Erythroblast (primary cell): ENCODE data around the gene ADAMTS2.

Source experiments
- DNase-seq, 2 experiments: peaks; one replicate each; lab custom pipeline; 2025; lab: John Stamatoyannopoulos, UW
- GATA1 ChIP-seq: IDR thresholded peaks from 2 replicates; pipeline ENCODE4 v1.6.1; 2011; ENCODE audit warnings: low read depth, mild to moderate bottlenecking, control low read depth, low read length, moderate library complexity
- POLR2A ChIP-seq: IDR thresholded peaks from 2 replicates; pipeline ENCODE4 v1.6.1; 2011; ENCODE audit warnings: mild to moderate bottlenecking, low read length

ADAMTS2 gene

DNA sequence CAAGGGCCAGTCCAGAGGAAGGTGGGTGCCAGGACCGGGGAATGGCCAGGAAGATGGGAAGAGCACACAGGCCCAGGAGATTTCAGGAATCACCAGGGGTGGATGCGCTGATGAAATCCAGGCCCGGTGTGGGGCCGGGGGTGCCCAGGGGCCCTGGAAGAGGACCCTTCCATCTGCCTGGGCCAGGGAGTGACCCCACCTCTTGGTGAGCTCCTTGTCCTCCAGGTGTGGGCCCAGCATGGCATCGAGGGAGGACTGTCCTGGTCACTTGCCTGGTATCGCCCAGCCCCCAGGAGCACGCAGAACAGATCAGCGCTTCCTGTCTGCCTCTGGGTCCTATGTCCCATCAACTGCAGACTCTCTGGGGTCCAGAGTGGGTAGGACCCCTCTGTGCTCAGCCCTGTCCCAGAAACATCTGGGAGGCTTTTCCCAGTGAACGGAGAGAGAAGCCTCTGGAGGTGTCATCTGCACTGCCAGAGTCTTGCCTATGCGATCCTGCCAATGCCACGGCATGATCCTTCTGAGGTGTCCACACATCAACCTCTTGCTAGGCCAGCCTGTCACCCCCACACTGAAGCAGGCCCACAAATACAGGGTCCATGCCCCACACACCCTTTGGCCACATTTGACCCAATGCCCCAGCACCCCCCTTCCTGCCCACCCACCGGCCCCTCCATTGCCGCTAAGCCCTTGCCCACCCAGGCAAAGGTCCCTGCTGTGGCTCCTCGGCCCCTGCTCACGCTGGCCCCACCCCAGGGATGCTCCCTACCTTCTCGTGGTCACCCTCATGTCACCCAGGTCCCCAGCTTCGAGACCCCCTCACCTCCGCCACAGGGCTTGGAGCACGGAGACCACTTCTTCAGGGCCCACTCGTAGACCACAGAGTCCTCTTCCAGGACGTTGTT is 217.9 kb downstream of the ADAMTS2 start:
- no peak for DNase-seq
- no peak for TF ChIP-seq POLR2A
- no peak for TF ChIP-seq GATA1

DNA sequence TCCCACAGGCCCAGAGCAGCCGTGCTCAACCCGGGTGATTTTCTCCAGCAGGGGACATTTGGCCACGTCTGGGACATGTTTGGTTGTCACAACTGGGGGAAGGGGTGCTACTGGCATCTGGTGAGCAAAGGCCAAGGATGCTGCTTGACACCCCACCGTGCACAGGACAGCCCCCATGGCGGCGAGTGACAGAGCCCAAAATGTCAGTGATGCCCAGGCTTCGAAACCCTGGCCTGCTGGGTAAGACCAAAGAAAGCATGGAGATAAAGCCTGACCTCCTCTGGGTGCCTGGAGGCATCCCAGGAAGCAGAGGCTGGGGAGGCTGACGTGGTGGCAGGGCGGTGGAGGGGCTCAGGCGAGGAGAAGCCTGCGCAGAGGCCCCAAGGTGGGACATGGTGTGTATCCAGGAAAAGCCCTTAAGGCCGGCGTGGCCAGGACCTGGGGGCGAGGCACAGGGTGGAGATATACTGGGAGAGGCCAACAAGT is 218.7 kb downstream of the ADAMTS2 start:
- TF ChIP-seq GATA1 (no peak), POLR2A (no peak)
- DNase-seq: no peak

GRCh38 chr5:179125789-179126505 is 219.3 kb downstream of the ADAMTS2 start:
- no peak for TF ChIP-seq POLR2A
- no peak for TF ChIP-seq GATA1
- DNase-seq: no peak

DNA sequence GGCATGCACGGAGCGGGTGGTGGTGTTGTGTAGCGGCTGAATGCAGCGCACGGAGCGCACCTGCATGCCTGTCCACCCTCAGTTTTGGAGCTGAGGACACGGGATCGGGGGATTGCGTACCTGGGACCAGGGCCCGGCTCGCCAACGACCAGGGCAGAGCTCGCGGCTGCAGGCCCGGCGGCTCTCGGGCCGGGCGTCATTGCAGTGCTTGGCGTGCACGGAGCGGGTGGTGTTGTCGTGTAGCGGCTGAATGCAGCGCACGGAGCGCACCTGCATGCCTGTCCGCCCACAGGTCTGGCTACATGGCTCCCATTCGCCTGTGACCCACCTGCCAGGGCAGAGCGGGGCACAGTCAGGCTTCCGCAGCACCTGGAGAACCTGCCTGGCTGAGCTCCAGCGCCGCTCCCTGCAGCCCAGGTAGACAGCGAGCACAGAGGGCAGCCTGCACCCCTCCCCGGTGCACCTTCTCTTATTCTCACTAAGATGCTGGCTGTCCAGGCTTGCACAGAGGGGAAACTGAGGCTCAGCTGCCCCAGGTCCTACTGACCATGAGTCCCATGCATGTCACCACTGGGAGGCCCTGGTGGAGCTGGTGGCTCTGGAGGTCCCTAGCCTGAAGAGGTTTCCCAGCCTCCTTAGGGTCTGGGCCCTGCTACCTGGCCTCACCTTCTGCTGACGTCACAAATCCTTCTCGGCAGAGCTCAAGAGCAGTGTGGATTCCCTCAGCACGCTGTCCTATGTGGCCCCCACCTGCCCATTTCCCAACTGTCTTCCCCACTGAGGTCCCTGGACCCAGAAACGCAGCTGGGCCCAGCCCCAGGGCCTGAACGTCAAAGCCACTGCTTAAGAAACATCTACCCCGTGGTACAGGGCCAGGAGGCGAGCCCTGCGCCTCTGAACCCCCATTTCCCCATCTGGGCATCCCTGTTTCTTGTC is 220.1 kb downstream of the ADAMTS2 start:
- no peak for DNase-seq
- no peak for TF ChIP-seq GATA1
- TF ChIP-seq POLR2A: no peak

GRCh38 chr5:179124273-179124852 is 220.9 kb downstream of the ADAMTS2 start:
- TF ChIP-seq GATA1: no peak
- TF ChIP-seq POLR2A: no peak
- no peak for DNase-seq

DNA sequence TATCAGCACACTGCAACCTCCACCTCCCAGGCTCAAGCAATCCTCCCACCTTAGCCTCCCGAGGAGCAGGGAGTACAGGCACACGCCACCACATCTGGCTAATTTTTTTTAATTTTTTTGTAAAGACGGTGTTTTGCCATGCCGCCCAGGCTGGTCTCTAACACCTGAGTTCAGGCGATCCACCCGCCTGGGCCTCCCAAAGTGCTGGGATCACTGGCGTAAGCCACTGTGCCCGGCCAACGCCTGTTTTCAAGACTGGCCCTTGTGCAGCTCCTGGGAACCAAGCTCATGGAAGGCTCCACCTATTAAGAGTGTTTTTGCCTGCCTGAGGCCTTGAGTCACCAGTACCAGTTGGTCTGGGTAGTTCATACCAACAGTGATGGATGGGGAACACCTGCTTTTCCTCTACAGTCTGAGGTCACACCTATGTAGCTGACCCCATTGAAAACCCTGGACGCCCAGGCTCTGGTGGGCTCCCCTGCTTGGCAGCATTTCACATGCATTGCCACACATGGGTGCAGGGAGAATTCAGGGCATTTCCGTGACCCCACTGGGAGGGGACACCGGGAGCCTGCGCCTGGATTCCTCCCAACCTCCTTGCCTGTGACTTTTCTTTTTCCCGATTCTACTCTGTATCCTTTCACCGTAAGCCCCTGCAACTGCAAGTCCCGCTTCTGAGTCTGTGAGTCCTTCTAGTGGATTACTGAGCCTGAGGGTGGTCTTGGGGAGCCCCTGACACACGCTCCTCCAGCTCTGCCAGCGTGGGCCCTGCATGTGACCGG is 221.6 kb downstream of the ADAMTS2 start:
- TF ChIP-seq GATA1 (no peak), POLR2A (no peak)
- DNase-seq: no peak

GRCh38 chr5:179123109-179123426 is 222.2 kb downstream of the ADAMTS2 start:
- no peak for TF ChIP-seq POLR2A
- DNase-seq: no peak

DNA sequence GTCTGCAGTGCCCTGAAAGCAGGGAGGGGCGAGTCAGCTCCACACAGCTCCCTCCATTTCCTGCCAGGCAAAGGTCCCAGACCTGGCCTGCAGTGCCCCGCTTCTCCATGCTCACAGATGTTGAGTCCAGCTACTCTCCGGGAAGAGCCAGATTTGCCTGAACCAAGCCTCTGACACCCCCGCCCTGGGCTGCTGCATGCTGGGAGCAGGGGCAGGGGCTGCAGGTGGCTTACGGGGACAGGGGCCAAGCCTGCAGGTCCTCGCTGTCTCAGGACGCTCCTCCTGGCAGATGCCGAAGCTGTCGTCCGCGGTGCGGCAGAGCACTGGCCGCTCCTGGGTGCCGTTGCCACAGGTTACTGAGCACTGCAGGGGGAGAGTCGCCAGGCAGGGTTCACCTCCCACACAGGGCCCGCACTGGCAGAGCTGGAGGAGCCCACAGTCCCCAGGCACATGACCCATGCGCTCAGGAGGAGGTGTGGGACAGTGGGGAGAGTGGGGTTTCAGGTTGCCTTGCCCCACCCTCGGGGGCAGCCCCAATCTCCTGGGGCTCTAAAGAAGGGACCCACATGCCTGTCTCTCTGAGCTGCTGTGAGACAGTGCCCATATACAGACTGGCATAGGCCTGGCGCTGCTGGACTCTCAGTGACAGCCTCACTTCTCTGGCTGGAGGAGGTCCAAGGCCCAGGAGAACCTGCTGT is 222.7 kb downstream of the ADAMTS2 start:
- no peak for TF ChIP-seq POLR2A
- no peak for TF ChIP-seq GATA1
- DNase-seq: no peak

GRCh38 chr5:179121667-179122111 is 223.6 kb downstream of the ADAMTS2 start:
- TF ChIP-seq GATA1: no peak
- no peak for TF ChIP-seq POLR2A
- no peak for DNase-seq

DNA sequence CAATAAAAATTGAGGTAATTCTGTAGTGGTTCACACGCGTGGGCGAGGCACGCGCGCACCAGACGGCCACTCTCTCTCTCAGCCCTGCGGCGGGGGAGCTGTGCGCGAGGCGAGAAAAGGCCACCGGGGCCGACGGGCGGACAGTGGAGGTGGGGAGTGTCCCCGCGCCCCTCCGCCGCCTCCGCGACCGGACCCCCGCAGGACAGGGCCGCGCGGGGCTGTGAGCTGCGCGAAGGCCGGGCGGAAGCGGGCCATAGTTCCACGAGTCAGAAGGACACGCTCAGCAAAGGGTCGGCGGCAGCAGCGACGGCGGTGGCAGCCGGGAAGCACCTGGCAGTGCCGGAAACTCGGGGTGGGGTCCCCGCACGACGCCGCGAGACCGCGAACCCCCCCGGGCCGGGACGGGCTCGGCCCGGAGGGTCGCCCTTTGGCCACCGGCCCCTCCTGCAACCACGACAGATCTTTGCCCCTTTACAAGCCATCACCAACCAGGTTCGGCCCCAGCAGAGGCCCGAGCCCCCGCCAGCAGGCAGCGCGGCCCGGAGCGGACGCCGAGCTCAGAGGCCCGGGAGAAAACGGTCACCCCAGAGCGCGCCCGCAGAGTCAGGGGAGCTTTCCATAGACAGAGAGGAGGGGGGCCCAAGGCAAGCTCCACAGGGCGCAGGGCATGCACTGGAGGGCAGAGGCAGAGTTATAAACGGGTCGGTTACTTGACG is 224.2 kb downstream of the ADAMTS2 start:
- DNase-seq: no peak
- TF ChIP-seq GATA1: no peak
- TF ChIP-seq POLR2A: no peak

- DNase-seq: no peak
- TF ChIP-seq POLR2A: no peak
- TF ChIP-seq GATA1: no peak
Measured at GRCh38 chr5:179120421-179120861, 224.8 kb downstream of the ADAMTS2 start.
